GM20000 (cell line): Measurements from ENCODE around the gene DUSP3.

Source experiments
- DNase-seq: peaks from one replicate; pipeline ENCODE4 v3.0.0; 2012; ENCODE audit warnings: low spot score
- CTCF ChIP-seq: IDR thresholded peaks from 2 replicates; pipeline ENCODE4 v1.5.1; 2012; ENCODE audit warnings: mild to moderate bottlenecking, control low read depth; ENCODE audit errors: extremely low read depth, missing control alignments

DUSP3 gene

DNA sequence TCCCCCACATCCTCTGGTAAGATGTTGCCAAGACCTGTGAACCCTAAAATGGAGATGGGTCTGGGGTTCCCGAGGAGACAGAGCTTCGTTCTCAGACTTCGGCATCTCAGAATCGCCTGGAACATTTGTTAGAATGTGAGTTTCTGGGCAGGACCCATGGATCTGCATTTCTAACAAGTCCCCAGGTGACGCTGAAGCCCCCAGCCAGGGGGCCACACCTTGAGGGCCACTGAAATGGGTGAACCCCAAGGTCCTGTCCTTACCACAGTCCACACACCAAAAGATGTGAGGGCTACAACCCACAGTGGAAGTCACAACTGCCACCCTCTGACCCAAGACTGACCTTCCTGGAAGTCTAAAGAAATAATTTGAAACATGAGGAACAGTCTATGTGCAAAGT is 40.2 kb upstream of the DUSP3 start:
- no peak for TF ChIP-seq CTCF
- no peak for DNase-seq

DNA sequence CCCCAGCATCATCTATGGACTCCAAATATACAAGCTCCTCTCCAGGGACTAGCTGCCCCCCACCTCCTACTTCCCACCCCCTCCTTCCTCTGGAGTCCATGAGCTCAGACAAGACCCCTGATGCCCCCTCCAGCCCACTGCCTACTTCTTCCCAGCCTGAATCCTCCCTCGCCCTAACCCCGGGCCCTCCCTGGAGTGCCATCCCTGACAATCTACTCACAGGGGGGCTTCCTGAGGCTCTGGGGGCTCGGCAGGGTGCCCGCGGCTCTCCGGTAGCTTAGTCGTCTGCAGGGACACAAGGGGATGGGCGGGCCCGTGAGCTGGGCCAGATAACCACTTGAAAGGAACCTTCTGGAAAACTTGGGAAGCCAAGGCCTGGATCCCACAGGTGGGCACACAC is 39.0 kb upstream of the DUSP3 start:
- TF ChIP-seq CTCF: no peak
- DNase-seq: no peak

DNA sequence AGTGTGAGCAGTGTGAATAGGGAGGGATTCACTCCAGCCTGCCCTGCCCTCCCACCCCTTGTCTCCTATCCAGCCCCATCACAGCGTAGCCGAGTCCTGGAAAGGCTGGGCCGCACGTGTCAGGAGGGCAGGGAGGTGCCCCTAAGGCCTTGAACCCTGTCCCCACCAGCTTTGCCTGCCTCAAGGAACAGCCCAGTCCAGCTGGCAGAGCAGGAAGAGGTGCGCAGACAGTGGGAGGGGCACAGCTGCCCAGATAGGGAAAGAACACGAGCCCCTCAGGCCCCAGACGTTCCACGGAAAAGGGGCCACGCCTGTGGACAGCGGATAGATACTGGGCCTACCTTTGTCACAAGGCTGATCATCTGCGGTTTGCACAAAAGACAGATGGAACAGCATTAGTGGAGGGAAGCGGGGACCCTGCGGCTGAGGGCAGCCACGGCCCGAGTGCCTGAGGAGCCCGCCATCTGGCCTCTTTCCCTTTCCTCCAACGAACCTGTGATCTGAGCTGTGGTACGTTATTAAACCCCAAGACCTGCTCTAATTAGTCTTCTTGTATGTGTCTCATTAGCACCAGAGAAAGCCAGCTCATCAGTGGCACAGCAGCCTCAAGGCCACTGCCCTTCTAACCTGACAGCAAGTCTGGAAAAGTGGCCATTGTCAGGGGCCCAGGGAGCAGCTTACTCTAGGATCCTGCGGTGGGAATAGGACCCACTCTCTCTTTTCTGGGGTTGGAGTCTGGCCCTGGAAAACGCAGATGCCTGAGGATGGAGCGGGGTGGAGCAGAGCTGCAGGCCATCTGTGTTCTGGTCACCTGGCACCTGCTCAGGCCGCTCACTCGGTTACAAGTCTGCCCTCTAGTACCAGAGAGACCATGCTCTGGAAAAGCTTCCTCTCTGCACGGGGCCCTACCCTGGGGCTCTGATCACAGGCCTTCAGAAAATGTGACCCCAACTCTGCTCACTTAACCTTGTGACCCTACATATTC is 37.9 kb upstream of the DUSP3 start:
- DNase-seq: no peak
- no peak for TF ChIP-seq CTCF

DNA sequence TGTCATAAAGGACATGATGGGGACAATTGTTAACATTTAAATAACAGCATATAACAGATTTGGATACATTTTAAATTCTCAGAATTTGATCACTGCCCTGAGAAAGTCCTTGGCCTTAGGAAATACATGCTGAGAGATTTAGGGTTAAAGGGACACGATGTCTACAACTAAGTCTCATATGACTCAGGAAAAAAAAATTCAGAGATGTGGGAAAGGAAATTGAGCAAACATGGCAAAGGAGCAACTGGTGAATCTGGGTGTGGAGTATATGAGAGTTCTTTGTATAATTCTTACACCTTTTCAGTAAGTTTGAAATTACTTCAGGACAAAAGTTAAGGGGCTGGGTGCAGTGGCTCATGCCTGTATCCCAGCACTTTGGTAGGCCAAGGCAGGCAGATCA is 35.9 kb upstream of the DUSP3 start:
- no peak for DNase-seq
- TF ChIP-seq CTCF: no peak

GRCh38 chr17:43814026-43814425 is 35.2 kb upstream of the DUSP3 start:
- no peak for DNase-seq
- TF ChIP-seq CTCF: no peak

GRCh38 chr17:43813386-43813785 is 34.6 kb upstream of the DUSP3 start:
- DNase-seq: no peak

More at GRCh38 chr17:43813386-43813785, 34.6 kb upstream of the DUSP3 start:
- no peak for TF ChIP-seq CTCF
